ENCODE measurements around the gene ITPR2. TPM values are rescaled to one million over a fixed set of nuclear protein-coding genes. Genes with fewer than 3 reads are reported as not detected.
"Not testable (repeated sequence)": the region's sequence is repeated elsewhere in the genome, so short reads cannot be mapped to it uniquely, and the experiment has no call there.

The ITPR2 gene
- total RNA-seq, 1 donor, result 33.4 TPM

DNA sequence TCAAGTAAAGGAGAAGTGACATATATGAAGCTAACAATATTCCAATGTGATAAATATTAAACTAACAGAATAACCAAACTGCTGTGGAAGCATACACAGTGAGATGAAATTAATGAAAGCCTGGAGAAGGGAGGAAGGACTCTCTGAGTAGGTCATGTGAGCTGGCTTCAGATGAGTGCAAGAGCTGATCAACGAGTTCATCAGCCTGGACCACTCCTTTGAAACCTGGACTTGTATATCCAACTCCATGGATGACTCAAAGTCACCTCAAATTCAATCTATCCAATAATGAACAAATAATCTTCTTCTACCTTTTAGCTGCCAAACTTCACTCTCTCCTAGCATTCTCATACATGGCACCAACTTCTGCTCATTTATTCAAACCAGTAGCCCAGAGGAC, 391.6 kb downstream of the ITPR2 start:
- H3K4me3 ChIP-seq (ENCODE audit: low read length), result no peak overlapping the region
- H3K4me1 ChIP-seq (ENCODE audit: insufficient read depth, low read length), result no peaks in the 10 kb centered on the region
- no peaks in the 10 kb centered on the region for H3K27me3 ChIP-seq (ENCODE audit: insufficient read depth, low read length)
- H3K9me3 ChIP-seq (ENCODE audit: low read depth, low read length), result no peaks in the 10 kb centered on the region

DNA sequence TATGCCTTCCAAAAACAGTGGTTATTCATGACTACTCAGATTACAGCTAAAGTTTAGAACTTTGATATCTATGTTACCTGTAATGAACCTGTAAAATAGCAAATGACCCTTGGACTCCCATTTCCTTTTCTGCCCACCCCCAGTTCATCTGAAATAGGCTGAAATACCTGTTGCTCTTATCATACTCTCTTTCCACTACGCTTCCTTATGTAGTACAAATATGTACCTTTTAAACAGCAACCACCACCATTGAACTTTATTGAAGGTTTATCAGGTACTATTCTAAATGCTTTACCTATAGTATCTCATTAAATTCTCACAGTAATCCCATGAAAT, 398.0 kb downstream of the ITPR2 start:
- Histone ChIP-seq H3K27me3 (ENCODE audit: insufficient read depth, low read length) (no peaks in the 10 kb centered on the region), H3K4me3 (ENCODE audit: low read length) (no peak overlapping the region), H3K9me3 (ENCODE audit: low read depth, low read length) (no peaks in the 10 kb centered on the region), H3K4me1 (ENCODE audit: insufficient read depth, low read length) (no peaks in the 10 kb centered on the region)

DNA sequence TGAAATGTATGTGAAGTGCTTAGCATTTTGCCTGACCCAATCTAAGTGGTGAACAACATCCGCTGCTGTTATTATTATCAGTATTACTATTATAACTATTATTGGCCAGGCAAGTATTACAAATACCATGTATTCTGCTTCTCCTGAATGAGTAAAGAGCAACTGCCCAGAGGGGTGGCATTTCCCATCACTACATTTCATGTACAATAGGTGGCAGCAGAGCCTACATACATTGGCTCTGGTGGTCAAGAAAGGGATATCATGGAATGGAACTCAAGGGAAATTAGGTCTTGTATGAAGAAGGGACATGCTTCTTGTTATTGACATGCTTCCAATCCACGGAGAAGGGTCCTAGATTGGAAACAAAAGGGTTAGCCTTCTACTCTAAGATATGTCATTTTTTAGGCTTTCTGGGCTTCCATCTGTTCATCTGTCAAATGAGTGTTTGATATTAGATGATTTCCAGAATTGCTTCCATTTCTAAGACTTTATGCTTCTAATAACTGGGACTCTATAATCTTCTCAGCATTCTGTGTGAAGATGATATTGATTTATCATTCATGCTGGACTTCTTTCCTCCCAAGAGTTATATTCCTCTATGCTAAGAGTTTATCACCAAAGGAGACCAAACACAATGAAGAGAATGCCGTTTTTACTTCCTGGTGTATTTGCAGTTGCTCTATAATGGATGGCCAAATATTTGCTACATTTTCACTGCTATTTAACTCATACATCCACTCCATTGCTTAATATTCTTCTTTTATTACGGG, 398.5 kb downstream of the ITPR2 start:
- H3K27me3 ChIP-seq (ENCODE audit: insufficient read depth, low read length), result no peaks in the 10 kb centered on the region
- no peaks in the 10 kb centered on the region for H3K4me1 ChIP-seq (ENCODE audit: insufficient read depth, low read length)
- H3K4me3 ChIP-seq (ENCODE audit: low read length), result no peak overlapping the region
- H3K9me3 ChIP-seq (ENCODE audit: low read depth, low read length), result no peaks in the 10 kb centered on the region

DNA sequence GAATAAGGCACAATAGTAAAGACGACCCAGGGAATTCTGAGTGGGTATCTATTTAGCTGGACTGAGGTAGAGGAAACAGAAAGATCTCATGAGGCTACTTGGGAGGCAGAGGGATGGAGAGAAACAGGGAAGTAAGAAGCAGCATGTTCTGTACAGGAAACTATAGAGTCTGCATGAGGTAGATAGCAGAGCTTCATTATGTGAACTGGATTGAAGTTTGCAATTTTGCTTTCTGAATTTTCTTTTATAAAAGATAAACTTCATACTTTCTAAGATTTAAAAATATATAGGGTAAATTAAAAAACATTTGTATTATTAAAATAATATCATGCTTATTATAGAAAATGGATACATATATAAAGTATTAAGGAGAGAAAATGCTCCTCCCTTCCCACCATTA, 399.3 kb downstream of the ITPR2 start:
- not testable (repeated sequence) for H3K4me3 ChIP-seq (ENCODE audit: low read length); H3K27me3 ChIP-seq (ENCODE audit: insufficient read depth, low read length); H3K4me1 ChIP-seq (ENCODE audit: insufficient read depth, low read length); H3K9me3 ChIP-seq (ENCODE audit: low read depth, low read length)

DNA sequence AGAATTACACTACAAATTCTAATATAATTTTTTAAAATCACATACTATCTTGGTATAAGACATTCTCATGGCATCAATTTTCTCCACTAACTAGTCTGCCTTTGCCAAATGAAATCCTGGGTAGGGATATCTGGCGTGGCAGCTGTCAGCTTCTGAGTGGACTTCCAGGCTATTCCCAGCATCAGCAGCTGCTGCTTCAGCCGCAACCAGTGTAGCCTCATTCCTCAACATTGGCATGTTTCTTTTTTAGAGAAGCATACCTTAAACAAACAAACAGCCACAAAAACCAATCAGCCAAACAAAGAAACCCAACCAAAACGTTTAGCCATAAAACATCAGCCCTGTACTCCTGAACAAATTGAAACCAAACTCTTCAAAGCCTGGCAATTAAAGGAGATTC, 401.8 kb downstream of the ITPR2 start:
- no peaks in the 10 kb centered on the region for H3K27me3 ChIP-seq (ENCODE audit: insufficient read depth, low read length)
- no peaks in the 10 kb centered on the region for H3K4me1 ChIP-seq (ENCODE audit: insufficient read depth, low read length)
- H3K9me3 ChIP-seq (ENCODE audit: low read depth, low read length), result no peaks in the 10 kb centered on the region
- H3K4me3 ChIP-seq (ENCODE audit: low read length), result no peak overlapping the region

DNA sequence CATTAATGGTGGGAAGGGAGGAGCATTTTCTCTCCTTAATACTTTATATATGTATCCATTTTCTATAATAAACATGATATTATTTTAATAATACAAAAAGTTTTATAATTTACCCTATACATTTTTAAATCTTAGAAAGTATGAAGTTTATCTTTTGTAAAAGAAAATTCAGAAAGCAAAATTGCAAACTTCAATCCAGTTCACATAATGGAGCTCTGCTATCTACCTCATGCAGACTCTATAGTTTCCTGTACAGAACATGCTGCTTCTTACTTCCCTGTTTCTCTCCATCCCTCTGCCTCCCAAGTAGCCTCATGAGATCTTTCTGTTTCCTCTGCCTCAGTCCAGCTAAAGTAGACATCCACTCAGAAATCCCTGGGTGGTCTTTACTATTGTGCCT, 402.4 kb downstream of the ITPR2 start:
- not testable (repeated sequence) for H3K9me3 ChIP-seq (ENCODE audit: low read depth, low read length); H3K4me3 ChIP-seq (ENCODE audit: low read length); H3K4me1 ChIP-seq (ENCODE audit: insufficient read depth, low read length); H3K27me3 ChIP-seq (ENCODE audit: insufficient read depth, low read length)

DNA sequence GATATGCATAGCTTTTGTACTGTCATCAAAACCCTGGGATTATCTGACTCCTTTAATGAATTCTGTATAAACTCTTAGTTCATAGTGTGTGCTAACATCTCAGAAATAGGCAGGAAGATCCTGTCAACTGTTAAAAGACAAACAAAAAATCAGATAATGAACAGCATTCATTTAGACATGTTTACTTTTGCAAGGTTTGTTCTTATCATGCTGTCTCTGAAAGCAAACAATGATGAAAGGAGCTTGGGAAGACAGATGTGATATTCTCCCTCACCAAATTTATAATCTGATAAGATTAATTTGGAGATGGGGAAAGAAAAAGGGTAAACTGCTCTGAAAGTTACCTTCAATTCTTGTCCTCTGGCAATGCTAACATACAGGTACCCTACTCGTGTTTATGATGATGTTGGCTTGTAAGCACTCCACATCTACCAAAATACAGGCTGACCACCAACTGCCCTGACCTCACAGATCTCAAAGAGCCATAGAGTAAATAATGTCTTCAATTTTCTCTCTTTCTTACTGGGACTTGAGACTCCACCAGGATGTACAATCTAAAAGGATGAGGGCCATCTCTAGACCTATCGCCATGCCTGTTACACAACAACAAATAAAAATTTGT, 403.8 kb downstream of the ITPR2 start:
- H3K27me3 ChIP-seq (ENCODE audit: insufficient read depth, low read length), result no peaks in the 10 kb centered on the region
- no peak overlapping the region for H3K4me3 ChIP-seq (ENCODE audit: low read length)
- H3K9me3 ChIP-seq (ENCODE audit: low read depth, low read length), result no peaks in the 10 kb centered on the region
- H3K4me1 ChIP-seq (ENCODE audit: insufficient read depth, low read length), result no peaks in the 10 kb centered on the region

DNA sequence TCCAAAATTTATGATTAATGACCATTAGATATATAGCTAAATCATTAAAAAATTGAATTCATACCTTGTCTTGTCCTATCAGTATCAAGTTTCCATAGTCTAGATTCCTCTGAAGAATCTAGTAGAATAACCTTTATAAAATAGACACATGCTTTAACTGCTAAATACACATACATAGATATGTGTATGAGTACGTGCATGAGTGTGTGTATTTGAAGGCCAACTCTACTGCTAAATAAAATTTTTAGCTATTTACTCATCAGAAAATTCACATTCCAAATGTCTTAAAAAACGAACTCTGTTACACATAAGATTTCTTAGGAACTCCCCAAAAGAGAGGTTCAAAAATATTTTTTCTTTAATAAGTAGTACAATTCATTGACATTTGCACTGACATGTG, 404.6 kb downstream of the ITPR2 start:
- no peaks in the 10 kb centered on the region for H3K9me3 ChIP-seq (ENCODE audit: low read depth, low read length)
- H3K4me1 ChIP-seq (ENCODE audit: insufficient read depth, low read length), result no peaks in the 10 kb centered on the region
- H3K27me3 ChIP-seq (ENCODE audit: insufficient read depth, low read length), result no peaks in the 10 kb centered on the region
- H3K4me3 ChIP-seq (ENCODE audit: low read length), result no peak overlapping the region

DNA sequence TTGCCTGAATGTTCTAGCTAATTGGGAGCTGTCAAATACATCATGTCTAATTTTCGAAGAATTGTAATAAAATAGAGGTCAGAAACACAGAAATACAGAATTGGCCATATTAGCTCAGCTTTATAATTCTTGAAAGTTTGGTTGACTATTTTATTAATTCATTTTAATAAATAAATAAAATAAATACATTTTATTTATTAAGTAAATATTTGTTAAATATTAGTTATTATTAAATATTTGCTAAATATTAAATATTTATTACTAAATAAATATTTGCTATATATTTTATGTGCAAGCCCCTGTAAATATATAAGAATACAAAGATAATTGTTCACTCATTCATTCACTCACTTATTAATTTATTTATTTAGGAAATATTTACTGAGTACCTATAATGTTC, 406.3 kb downstream of the ITPR2 start:
- Histone ChIP-seq H3K4me1 (ENCODE audit: insufficient read depth, low read length) (no peaks in the 10 kb centered on the region), H3K9me3 (ENCODE audit: low read depth, low read length) (no peaks in the 10 kb centered on the region), H3K27me3 (ENCODE audit: insufficient read depth, low read length) (no peaks in the 10 kb centered on the region), H3K4me3 (ENCODE audit: low read length) (no peak overlapping the region)

DNA sequence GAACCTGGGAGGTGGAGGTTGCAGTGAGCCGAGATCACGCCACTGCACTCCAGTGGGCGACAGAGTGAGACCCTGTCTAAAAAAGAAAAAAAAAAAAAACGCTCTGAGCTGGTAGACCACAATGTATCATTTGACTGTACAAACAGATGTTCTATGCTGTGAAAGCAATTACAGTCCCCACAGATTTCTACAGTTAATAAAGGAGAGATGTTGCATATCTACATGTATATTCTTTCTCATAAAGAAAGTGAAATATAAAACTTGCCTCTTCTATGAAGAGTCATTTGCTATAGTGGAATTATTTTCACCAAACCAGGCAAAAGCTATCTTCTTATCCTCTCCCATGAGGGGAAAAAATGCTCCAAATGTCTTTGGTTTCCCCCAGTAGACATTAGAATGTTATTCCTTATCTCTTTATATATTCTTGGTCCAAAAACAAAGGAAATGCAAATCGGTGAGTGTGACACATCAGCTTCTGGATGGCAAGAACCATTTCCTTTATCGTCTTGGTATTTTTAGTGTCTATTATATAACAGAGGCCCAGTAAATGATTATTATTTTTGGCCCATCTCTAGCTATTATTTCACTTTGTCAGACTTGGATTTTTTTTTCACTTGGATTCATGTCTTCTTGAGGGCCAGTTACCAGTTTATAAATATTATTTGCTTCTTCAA, 407.3 kb downstream of the ITPR2 start:
- Histone ChIP-seq H3K27me3 (ENCODE audit: insufficient read depth, low read length) (no peaks in the 10 kb centered on the region), H3K4me1 (ENCODE audit: insufficient read depth, low read length) (no peaks in the 10 kb centered on the region), H3K9me3 (ENCODE audit: low read depth, low read length) (no peaks in the 10 kb centered on the region), H3K4me3 (ENCODE audit: low read length) (no peak overlapping the region)

DNA sequence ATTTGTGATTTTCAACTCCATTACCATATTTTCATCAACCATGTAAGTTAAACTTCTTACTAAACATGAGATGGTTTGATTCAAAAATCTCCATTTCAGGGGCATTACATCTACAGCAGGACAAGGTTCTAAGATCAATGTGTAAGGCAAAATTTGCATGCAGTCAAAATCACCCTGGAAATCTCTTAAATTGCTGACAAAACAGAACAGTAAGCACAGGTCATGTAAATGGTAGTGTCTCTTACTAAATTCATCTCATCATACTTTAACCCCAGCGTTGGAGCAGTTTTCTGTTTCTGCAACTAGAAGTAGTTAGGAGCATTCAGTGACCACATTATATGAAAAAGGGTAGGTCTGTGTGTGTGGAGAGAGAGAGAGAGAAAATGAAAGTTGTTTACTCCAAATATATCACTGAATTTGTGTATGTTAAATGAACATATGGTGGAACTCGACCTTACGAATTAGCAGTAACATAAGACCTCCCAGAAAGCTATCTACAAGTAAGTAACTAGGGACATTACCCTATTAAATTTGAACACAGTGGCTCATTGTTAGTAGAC, 410.1 kb downstream of the ITPR2 start:
- no peaks in the 10 kb centered on the region for H3K9me3 ChIP-seq (ENCODE audit: low read depth, low read length)
- no peaks in the 10 kb centered on the region for H3K4me1 ChIP-seq (ENCODE audit: insufficient read depth, low read length)
- no peaks in the 10 kb centered on the region for H3K27me3 ChIP-seq (ENCODE audit: insufficient read depth, low read length)
- no peak overlapping the region for H3K4me3 ChIP-seq (ENCODE audit: low read length)

DNA sequence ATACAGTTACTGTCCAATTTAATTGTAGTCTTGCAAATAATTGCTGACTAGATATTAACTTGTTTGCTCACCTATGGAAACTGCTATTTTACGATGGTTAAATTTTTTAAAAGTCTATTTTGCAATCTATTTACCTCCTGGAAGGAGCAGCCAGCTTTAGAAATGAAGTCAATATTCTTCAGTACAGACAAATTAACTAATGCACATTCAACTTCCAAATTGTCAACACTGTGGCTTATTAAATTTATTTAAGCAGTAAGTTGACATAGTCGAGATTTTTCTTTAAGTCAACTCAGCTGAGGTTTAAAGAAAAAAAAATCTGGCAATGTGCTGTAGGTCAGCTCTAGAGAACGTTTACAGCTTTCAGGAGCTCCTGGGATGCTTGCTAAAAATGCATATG, 416.4 kb downstream of the ITPR2 start:
- no peaks in the 10 kb centered on the region for H3K4me1 ChIP-seq (ENCODE audit: insufficient read depth, low read length)
- H3K4me3 ChIP-seq (ENCODE audit: low read length), result no peak overlapping the region
- no peaks in the 10 kb centered on the region for H3K27me3 ChIP-seq (ENCODE audit: insufficient read depth, low read length)
- H3K9me3 ChIP-seq (ENCODE audit: low read depth, low read length), result no peaks in the 10 kb centered on the region

DNA sequence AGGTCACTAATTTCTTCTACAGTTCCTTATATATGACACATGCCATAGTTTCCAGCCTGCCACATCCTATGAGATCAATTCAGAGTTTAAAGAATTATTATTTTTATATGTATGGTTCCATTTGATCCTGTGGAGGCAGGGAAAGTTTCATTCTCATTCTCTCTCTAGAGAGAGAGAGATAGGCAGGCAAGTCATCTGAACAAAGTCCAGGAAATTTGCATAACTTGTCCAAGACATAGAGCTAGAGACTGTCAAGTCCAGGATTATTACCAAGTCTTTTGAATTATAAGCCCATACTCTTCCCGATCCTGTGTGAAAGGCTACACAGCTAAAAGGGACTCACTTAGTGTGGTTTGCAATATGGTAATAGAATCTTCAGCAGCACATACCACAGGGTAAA, 422.3 kb downstream of the ITPR2 start:
- no peaks in the 10 kb centered on the region for H3K9me3 ChIP-seq (ENCODE audit: low read depth, low read length)
- H3K4me3 ChIP-seq (ENCODE audit: low read length), result no peak overlapping the region
- H3K27me3 ChIP-seq (ENCODE audit: insufficient read depth, low read length), result no peaks in the 10 kb centered on the region
- no peaks in the 10 kb centered on the region for H3K4me1 ChIP-seq (ENCODE audit: insufficient read depth, low read length)

DNA sequence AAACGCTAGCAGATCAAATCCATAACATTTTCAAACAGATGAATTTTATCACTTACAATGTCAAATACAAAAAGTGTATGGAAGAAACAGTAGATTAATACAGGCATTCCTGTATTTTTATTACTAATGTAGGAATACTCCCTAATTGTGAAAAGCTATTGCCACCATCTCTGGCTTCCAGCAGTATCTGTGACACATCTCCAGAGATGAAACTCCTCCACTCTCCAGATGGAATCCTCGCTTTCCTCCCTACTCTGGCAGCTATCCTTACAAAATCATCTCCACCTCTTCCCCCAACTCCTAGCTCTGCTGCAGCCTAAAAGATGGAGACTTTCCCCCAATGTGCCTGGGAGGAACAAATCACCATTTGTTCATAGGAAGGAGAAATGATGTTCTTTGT, 426.2 kb downstream of the ITPR2 start:
- no peak overlapping the region for H3K4me3 ChIP-seq (ENCODE audit: low read length)
- H3K27me3 ChIP-seq (ENCODE audit: insufficient read depth, low read length), result no peaks in the 10 kb centered on the region
- H3K9me3 ChIP-seq (ENCODE audit: low read depth, low read length), result no peaks in the 10 kb centered on the region
- no peaks in the 10 kb centered on the region for H3K4me1 ChIP-seq (ENCODE audit: insufficient read depth, low read length)

DNA sequence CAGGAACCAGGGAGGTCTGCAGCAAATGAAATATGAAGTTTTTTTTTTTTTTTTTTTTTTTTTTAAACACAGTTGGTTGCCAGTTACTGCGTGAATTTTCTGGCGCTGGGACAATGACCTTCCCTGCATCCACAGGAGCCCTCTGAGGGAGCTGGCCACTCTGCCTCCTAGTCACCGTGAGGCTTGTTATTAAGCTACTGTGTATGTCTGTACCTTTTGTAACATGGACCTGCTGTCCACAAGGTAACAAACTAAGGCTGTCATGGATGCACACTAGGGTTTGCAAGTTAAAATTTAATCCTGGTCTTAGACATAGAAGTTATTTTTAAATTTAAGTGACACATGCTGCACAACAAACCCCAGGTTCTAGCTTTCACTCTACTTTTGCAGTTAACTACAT, 426.6 kb downstream of the ITPR2 start:
- no peaks in the 10 kb centered on the region for H3K27me3 ChIP-seq (ENCODE audit: insufficient read depth, low read length)
- no peak overlapping the region for H3K4me3 ChIP-seq (ENCODE audit: low read length)
- no peaks in the 10 kb centered on the region for H3K9me3 ChIP-seq (ENCODE audit: low read depth, low read length)
- no peaks in the 10 kb centered on the region for H3K4me1 ChIP-seq (ENCODE audit: insufficient read depth, low read length)
